HepG2 (cell line): ENCODE data around the gene CLDN4. TPM values are rescaled to one million over a fixed set of nuclear protein-coding genes. Genes with fewer than 3 reads are reported as not detected.

Source experiments
- ARNTL ChIP-seq: sonication (generic); formaldehyde crosslinking; IDR thresholded peaks from 2 replicates; pipeline ENCODE4 v1.4.0; 2020; ENCODE audit warnings: mild to moderate bottlenecking, missing genetic modification reagents
- ATF1 ChIP-seq: IDR thresholded peaks from 2 replicates; pipeline ENCODE4 v1.6.1; 2016; ENCODE audit warnings: mild to moderate bottlenecking, control low read depth
- ATF4 ChIP-seq, 2 experiments: fragments of 450-650 bp in 1 of 2; sonication (generic) in 1 of 2; formaldehyde crosslinking; IDR thresholded peaks; 2 replicates each; pipeline versions ENCODE4 v1.5.0 to v1.8.0; 2020 to 2022; ENCODE audit warnings: mild to moderate bottlenecking in 1 of 2, missing genetic modification reagents in 1 of 2
- BCL3 ChIP-seq: sonication (generic); formaldehyde crosslinking; IDR thresholded peaks from 2 replicates; pipeline ENCODE4 v1.5.1; 2020; ENCODE audit warnings: mild to moderate bottlenecking, missing genetic modification reagents, moderate library complexity
- ELF3 ChIP-seq: IDR thresholded peaks from 2 replicates; pipeline ENCODE4 v1.6.1; 2016; ENCODE audit warnings: missing genetic modification reagents, missing compliant biosample characterization
- HNF4A ChIP-seq: sonication (generic); formaldehyde crosslinking; IDR thresholded peaks from 2 replicates; pipeline ENCODE4 v1.4.0; 2020; ENCODE audit warnings: missing genetic modification reagents
- HNRNPL ChIP-seq: fragments of 200-400 bp; formaldehyde crosslinking; IDR thresholded peaks from 2 replicates; pipeline ENCODE4 v1.6.1; 2017; ENCODE audit warnings: mild to moderate bottlenecking, low read depth, low read length
- IRF9 ChIP-seq: sonication (generic); formaldehyde crosslinking; IDR thresholded peaks from 2 replicates; pipeline ENCODE4 v1.8.0; 2022; ENCODE audit warnings: missing genetic modification reagents, mild to moderate bottlenecking, borderline replicate concordance
- KAT8 ChIP-seq: IDR thresholded peaks from 2 replicates; pipeline ENCODE4 v1.6.1; 2016; ENCODE audit warnings: missing genetic modification reagents, missing compliant biosample characterization
- NONO ChIP-seq, 2 experiments: fragments of 450-650 bp in 1 of 2; sonication (generic) in 1 of 2; formaldehyde crosslinking in 1 of 2; IDR thresholded peaks in 1 of 2; conservative IDR thresholded peaks in 1 of 2; 2 replicates each; pipeline versions ENCODE4 v1.6.1 to v1.8.0; 2017 to 2022; ENCODE audit warnings: mild to moderate bottlenecking in 1 of 2, missing genetic modification reagents in 1 of 2, moderate library complexity in 1 of 2
- PRPF4 ChIP-seq: fragments of 200-400 bp; formaldehyde crosslinking; IDR thresholded peaks from 2 replicates; pipeline ENCODE4 v1.6.1; 2016; ENCODE audit warnings: low read length, low read depth; ENCODE audit not compliant: poor library complexity, severe bottlenecking
- RXRB ChIP-seq: IDR thresholded peaks from 2 replicates; pipeline ENCODE4 v1.6.1; 2016; ENCODE audit warnings: borderline replicate concordance, missing genetic modification reagents, missing compliant biosample characterization
- SIX1 ChIP-seq: sonication (generic); formaldehyde crosslinking; IDR thresholded peaks from 2 replicates; pipeline ENCODE4 v1.4.0; 2020; ENCODE audit warnings: missing genetic modification reagents, borderline replicate concordance
- TFE3 ChIP-seq: IDR thresholded peaks from 2 replicates; pipeline ENCODE4 v1.6.1; 2016
- ZBTB4 ChIP-seq: sonication (generic); formaldehyde crosslinking; IDR thresholded peaks from 2 replicates; pipeline ENCODE4 v1.4.0; 2020; ENCODE audit warnings: missing genetic modification reagents, mild to moderate bottlenecking, borderline replicate concordance
- ZBTB7A ChIP-seq: sonication (generic); formaldehyde crosslinking; IDR thresholded peaks from 2 replicates; pipeline ENCODE4 v1.8.0; 2022; ENCODE audit warnings: mild to moderate bottlenecking, missing genetic modification reagents
- ZNF329 ChIP-seq: sonication (generic); formaldehyde crosslinking; IDR thresholded peaks from 2 replicates; pipeline ENCODE4 v1.9.0; 2021; ENCODE audit warnings: low read depth, mild to moderate bottlenecking, missing genetic modification reagents
- ZNF563 ChIP-seq: sonication (generic); formaldehyde crosslinking; IDR thresholded peaks from 2 replicates; pipeline ENCODE4 v1.8.0; 2022; ENCODE audit warnings: mild to moderate bottlenecking, moderate library complexity, missing genetic modification reagents
- ZNF703 ChIP-seq: sonication (generic); formaldehyde crosslinking; IDR thresholded peaks from 2 replicates; pipeline ENCODE4 v1.5.1; 2020; ENCODE audit warnings: missing genetic modification reagents, mild to moderate bottlenecking, moderate library complexity, borderline replicate concordance
- ZNF746 ChIP-seq: sonication (generic); formaldehyde crosslinking; IDR thresholded peaks from 2 replicates; pipeline ENCODE4 v1.8.0; 2022; ENCODE audit warnings: mild to moderate bottlenecking, missing genetic modification reagents
- polyA plus RNA-seq, 8 experiments: library from polyadenylated mRNA; depleted of rRNA in 3 of 8; stranded (reverse) in 7 of 8; unstranded in 1 of 8; fragments of >200 nt; fragmentation: Illumina TruSeq in 4 of 8; extraction: Trizol in 4 of 8; gene quantifications; 2 replicates each; pipeline versions ENCODE4 v1.2.1 to v1.2.3, GENCODE V29; 2011 to 2016; ENCODE audit warnings: low read depth in 4 of 8, missing spikeins in 1 of 8, mixed read lengths in 1 of 8; ENCODE audit not compliant: insufficient read depth in 1 of 8
- total RNA-seq, 5 experiments: library from RNA; depleted of rRNA; stranded (reverse); fragments of >200 nt; fragmentation: Illumina TruSeq; extraction: Trizol; gene quantifications; 2 replicates each; pipeline ENCODE4 v1.2.3, GENCODE V29; 2016; ENCODE audit warnings: low read depth in 1 of 5

The CLDN4 gene
- total and polyA plus RNA-seq, 2 of the 13 experiments (the other 11 are each of a cell fraction or from before 2014, with no cell fraction given): 28.2 to 35.7 TPM

- TF ChIP-seq ATF4 (CRISPR knock-in tag; IDR thresholded peaks at IDR 0.05) (no peak), RXRB (CRISPR knock-in tag) (0 out of 2 replicates have a peak, but pooled peaks have one; percentile 20), KAT8 (CRISPR knock-in tag) (no peak), TFE3 (CRISPR knock-in tag) (no peak; the same call in 1 of the 2 replicates), IRF9 (CRISPR knock-in tag) (peak; percentile 32; the same call in 1 of the 2 replicates), ARNTL (CRISPR knock-in tag) (no peak; the same call in 1 of the 2 replicates), ZNF746 (CRISPR knock-in tag) (no peak), PRPF4 (no peak), ZBTB7A (CRISPR knock-in tag) (0 out of 2 replicates have a peak, but pooled peaks have one; percentile 58), ATF1 (CRISPR knock-in tag) (no peak), ZBTB4 (CRISPR knock-in tag) (no peak), ZNF703 (CRISPR knock-in tag) (no peak), HNF4A (CRISPR knock-in tag) (peak; percentile 73), HNRNPL (peak; percentile 61), ZNF563 (CRISPR knock-in tag) (no peak), SIX1 (CRISPR knock-in tag) (no peak), BCL3 (CRISPR knock-in tag) (peak; percentile 69), ZNF329 (no peak), ELF3 (CRISPR knock-in tag) (no peak), NONO (IDR thresholded peaks at IDR 0.05) (no peak), NONO (CRISPR knock-in tag; conservative IDR thresholded peaks at IDR 0.05) (no peak; the same call in 1 of the 2 replicates)
These were observed at the start of gene CLDN4 (continued) for GRCh38 chr7:73830681-73831583.
